HCT116 (cell line): ENCODE measurements around the gene PLEKHA5. TPM values are rescaled to one million over a fixed set of nuclear protein-coding genes. Genes with fewer than 3 reads are reported as not detected.

Experiments
- ATAC-seq: fragments of 200-7000 bp; cut with Tn5 transposase; 2 replicates; pipeline ENCODE4 v1.9.1; 2020; ENCODE audit warnings: mild to moderate bottlenecking, moderate library complexity
- BruUV-seq: library from RNA; stranded (reverse); fragments of 400-500 nt; replicated peaks from 2 replicates; lab custom pipeline; 2021; lab: Mats Ljungman, UMichigan
- CTCF ChIA-PET: fragments of 300-600 bp; sonication (Branson Sonifier 250); formaldehyde crosslinking; loops from one replicate; lab custom pipeline; 2021; ENCODE audit warnings: antibody characterized with exemption; lab: Charles Lee
- POLR2A ChIA-PET: fragments of 300-600, 350-600 bp; sonication (Branson Sonifier 250); formaldehyde crosslinking; loops from one replicate; lab custom pipeline; 2021; ENCODE audit warnings: antibody characterized with exemption; lab: Charles Lee
- RAD21 ChIA-PET, 2 experiments: fragments of 300-600 bp; sonication (Branson Sonifier 250); formaldehyde crosslinking; loops; one replicate each; lab custom pipeline; 2023; ENCODE audit warnings: low total read pairs in 2 of 2; ENCODE audit not compliant: uncharacterized antibody in 2 of 2, unreplicated experiment in 2 of 2, low non-redundant PET in 1 of 2; lab: Charles Lee
- DNase-seq: peaks from one replicate; pipeline ENCODE4 v3.0.0-alpha.2; 2010; ENCODE audit warnings: low read depth, low spot score
- H2AFZ ChIP-seq: fragments of 200-600 bp; shearing (Covaris generic), sonication (generic); 2 replicates; pipeline ENCODE4 v1.6.1; 2017; ENCODE audit warnings: low read depth, mixed run types, mixed read lengths, antibody characterized with exemption, low read length; ENCODE audit not compliant: poor library complexity, severe bottlenecking
- H3K27ac ChIP-seq: 2 replicates; pipeline ENCODE4 v1.5.1; 2012; ENCODE audit warnings: low read depth, low read length
- H3K27me3 ChIP-seq: fragments of 200-600 bp; sonication (generic); 2 replicates; pipeline ENCODE4 v1.6.1; 2016; ENCODE audit warnings: mixed run types, low read length, mixed read lengths; ENCODE audit not compliant: insufficient read depth
- H3K36me3 ChIP-seq, 2 experiments: fragments of 200-500 bp in 1 of 2; fragments of 200-600 bp in 1 of 2; sonication (Bioruptor generic) in 1 of 2; sonication (generic) in 1 of 2; 2 replicates each; pipeline versions ENCODE4 v1.5.1 to v1.6.1; 2014 to 2016; ENCODE audit warnings: low read length in 2 of 2, inconsistent platforms in 1 of 2, mixed read lengths in 1 of 2, mixed run types in 1 of 2; ENCODE audit not compliant: insufficient read depth in 2 of 2, control insufficient read depth in 1 of 2
- H3K4me1 ChIP-seq, 2 experiments: fragments of 200-600 bp in 1 of 2; sonication (generic) in 1 of 2; 2 replicates each; pipeline versions ENCODE4 v1.5.1 to v1.6.1; 2012 to 2017; ENCODE audit warnings: low read length in 2 of 2, inconsistent platforms in 1 of 2, mild to moderate bottlenecking in 1 of 2, mixed read lengths in 1 of 2, mixed run types in 1 of 2, moderate library complexity in 1 of 2; ENCODE audit not compliant: insufficient read depth in 2 of 2, control insufficient read depth in 1 of 2
- H3K4me2 ChIP-seq: fragments of 200-600 bp; sonication (generic); 2 replicates; pipeline ENCODE4 v1.6.1; 2017; ENCODE audit warnings: mixed run types, low read length, mixed read lengths
- H3K4me3 ChIP-seq, 2 experiments: fragments of 200-600 bp in 1 of 2; sonication (generic) in 1 of 2; replicated peaks in 1 of 2; 2 replicates each; pipeline ENCODE4 v1.5.1; 2011 to 2016; ENCODE audit warnings: low read length in 2 of 2, control low read depth in 1 of 2, low read depth in 1 of 2, mild to moderate bottlenecking in 1 of 2, mixed read lengths in 1 of 2, mixed run types in 1 of 2
- H3K79me2 ChIP-seq: fragments of 200-600 bp; sonication (generic); 2 replicates; pipeline ENCODE4 v1.6.1; 2017; ENCODE audit warnings: mild to moderate bottlenecking, mixed run types, low read length, moderate library complexity, mixed read lengths; ENCODE audit not compliant: insufficient read depth
- H3K9ac ChIP-seq: fragments of 200-600 bp; sonication (generic); 2 replicates; pipeline ENCODE4 v1.6.1; 2016; ENCODE audit warnings: low read length, mixed read lengths
- H3K9me2 ChIP-seq: fragments of 200-600 bp; sonication (generic), shearing (Covaris generic); 2 replicates; pipeline ENCODE4 v1.6.1; 2017; ENCODE audit warnings: mixed run types, mild to moderate bottlenecking, moderate library complexity; ENCODE audit not compliant: insufficient read depth
- H3K9me3 ChIP-seq, 2 experiments: fragments of 200-500 bp in 1 of 2; fragments of 200-600 bp in 1 of 2; sonication (Bioruptor generic) in 1 of 2; sonication (generic) in 1 of 2; 2 replicates each; pipeline ENCODE4 v1.6.1; 2014 to 2017; ENCODE audit warnings: low read length in 2 of 2, mixed read lengths in 2 of 2, inconsistent platforms in 1 of 2, low read depth in 1 of 2, mild to moderate bottlenecking in 1 of 2, mixed run types in 1 of 2, moderate library complexity in 1 of 2; ENCODE audit not compliant: control insufficient read depth in 1 of 2, insufficient read depth in 1 of 2
- H4K20me1 ChIP-seq: fragments of 200-600 bp; sonication (generic), shearing (Covaris generic); 2 replicates; pipeline ENCODE4 v1.6.1; 2017; ENCODE audit warnings: mixed run types, mild to moderate bottlenecking, moderate library complexity; ENCODE audit not compliant: insufficient read depth
- ATF3 ChIP-seq: IDR thresholded peaks from 2 replicates; pipeline ENCODE4 v1.6.1; 2012
- CTCF ChIP-seq, 3 experiments: fragments of 200-600 bp in 1 of 3; sonication (generic) in 1 of 3; IDR thresholded peaks in 2 of 3; conservative IDR thresholded peaks in 1 of 3; 2 replicates each; pipeline ENCODE4 v1.5.1; 2012 to 2017; ENCODE audit warnings: low read depth in 2 of 3, low read length in 2 of 3, antibody characterized with exemption in 1 of 3, borderline replicate concordance in 1 of 3, control low read depth in 1 of 3, mild to moderate bottlenecking in 1 of 3, mixed read lengths in 1 of 3, mixed run types in 1 of 3, moderate library complexity in 1 of 3; ENCODE audit not compliant: insufficient read depth in 1 of 3
- EZH2phosphoT487 ChIP-seq: fragments of 200-600 bp; IDR thresholded peaks from 2 replicates; pipeline ENCODE4 v1.6.1; 2018; ENCODE audit warnings: antibody characterized with exemption, borderline replicate concordance
- FOSL1 ChIP-seq: IDR thresholded peaks from 2 replicates; pipeline ENCODE4 v1.6.1; 2012; ENCODE audit warnings: low read depth
- MAX ChIP-seq: IDR thresholded peaks from 2 replicates; pipeline ENCODE4 v1.6.1; 2012
- POLR2AphosphoS5 ChIP-seq: IDR thresholded peaks from 2 replicates; pipeline ENCODE4 v1.6.1; 2011; ENCODE audit warnings: mild to moderate bottlenecking, low read depth, low read length, moderate library complexity
- RAD21 ChIP-seq: IDR thresholded peaks from 2 replicates; pipeline ENCODE4 v1.6.1; 2012; ENCODE audit warnings: low read depth, mild to moderate bottlenecking
- SIN3A ChIP-seq: IDR thresholded peaks from 2 replicates; pipeline ENCODE4 v1.6.1; 2012; ENCODE audit warnings: low read depth
- SRF ChIP-seq: IDR thresholded peaks from 2 replicates; pipeline ENCODE4 v1.6.1; 2012; ENCODE audit warnings: low read depth
- ZBTB33 ChIP-seq: IDR thresholded peaks from 2 replicates; pipeline ENCODE4 v1.6.1; 2011; ENCODE audit warnings: mild to moderate bottlenecking, low read length, moderate library complexity; ENCODE audit not compliant: insufficient replicate concordance; ENCODE audit errors: extremely low read depth
- ZNF274 ChIP-seq: fragments of 200-500 bp; sonication (Bioruptor generic); IDR thresholded peaks from 2 replicates; pipeline ENCODE4 v1.6.1; 2014; ENCODE audit warnings: mild to moderate bottlenecking, low read depth, low read length, inconsistent platforms
- intact Hi-C: fragments of 100-400 bp; cut with micrococcal nuclease; formaldehyde crosslinking; loops from 2 replicates; pipeline ENCODE4 v1.10.0; 2022
- total RNA-seq: library from RNA; stranded (reverse); gene quantifications from one replicate; pipeline ENCODE4 v1.2.1, GENCODE V29; 2021; ENCODE audit not compliant: unreplicated experiment

The PLEKHA5 gene
- total RNA-seq, 1 experiment from 2014 or later, result 18.9 TPM

- H3K9me2 ChIP-seq, result no peaks in the 10 kb centered on the region
- H3K9ac ChIP-seq, result no peak overlapping the region
- no peaks in the 10 kb centered on the region for H3K27me3 ChIP-seq
- H3K4me3 ChIP-seq, result no peak overlapping the region
- H3K36me3 ChIP-seq, result no peaks in the 10 kb centered on the region
- H3K4me1 ChIP-seq, result no peaks in the 10 kb centered on the region
- no peak overlapping the region for H3K27ac ChIP-seq
- ATAC-seq, result no peak
- BruUV-seq, result no TSS peak
- CTCF ChIA-PET, result interaction anchor here (1.0 to 1.1 kb wide), 2 partner anchors 20 to 36 kb away, joined by 3 read pairs; no protein-coding TSS in a partner anchor
- RAD21 ChIA-PET, result interaction anchor here in 1 of 2 experiments (0.7 kb wide), 1 partner anchor 340 kb away, joined by 3 read pairs; no protein-coding TSS in a partner anchor
- intact Hi-C loops, result no loop called here
- H3K9me3 ChIP-seq, result no peaks in the 10 kb centered on the region
- no peaks in the 10 kb centered on the region for H4K20me1 ChIP-seq
- H3K79me2 ChIP-seq, result peaks cover 21% of the 10 kb centered on the region
- POLR2A ChIA-PET, result no interaction called here
- no peak overlapping the region for H3K4me2 ChIP-seq
- TF ChIP-seq MAX (no peak), ZNF274 (no peak), ATF3 (no peak), POLR2AphosphoS5 (no peak), SIN3A (no peak), RAD21 (no peak), FOSL1 (no peak)
- no peak overlapping the region for H2AFZ ChIP-seq
- DNase-seq, result no peak
Measured at GRCh38 chr12:19222558-19222957, 93.0 kb downstream of the PLEKHA5 start.

GRCh38 chr12:19223018-19223417 lies 93.5 kb downstream of the PLEKHA5 start:
- Histone ChIP-seq H4K20me1 (no peaks in the 10 kb centered on the region), H3K9ac (no peak overlapping the region), H3K27ac (no peak overlapping the region), H3K36me3 (no peaks in the 10 kb centered on the region), H3K4me1 (no peaks in the 10 kb centered on the region), H3K79me2 (peaks cover 21% of the 10 kb centered on the region), H3K4me2 (no peak overlapping the region), H3K27me3 (no peaks in the 10 kb centered on the region), H3K9me2 (no peaks in the 10 kb centered on the region), H3K4me3 (no peak overlapping the region), H2AFZ (no peak overlapping the region), H3K9me3 (no peaks in the 10 kb centered on the region)
- peak; percentile 72; the same call in 1 of the 2 replicates for ATAC-seq
- peak; percentile 6 to 56 (median 24); a peak in 4 of 6 replicates for TF ChIP-seq CTCF (IDR thresholded peaks at IDR 0.05 in 2 of 3, conservative IDR thresholded peaks at IDR 0.05 in 1 of 3; ENCODE audit: borderline replicate concordance in 1 of 3, insufficient read depth in 1 of 3, low read depth in 2 of 3, low read length in 2 of 3)
- TF ChIP-seq ZBTB33, result no peak
- TF ChIP-seq EZH2phosphoT487, result no peak
- no peak for TF ChIP-seq SIN3A
- TF ChIP-seq SRF, result no peak
- TF ChIP-seq RAD21, result peak; percentile 30; the same call in 1 of the 2 replicates
- no peak for TF ChIP-seq ATF3
- ChIA-PET POLR2A (no interaction called here), RAD21 (interaction anchor here (0.7 kb wide), 2 partner anchors 24 to 340 kb away, joined by 3 read pairs; no protein-coding TSS in a partner anchor), CTCF (interaction anchor here (1.0 to 1.1 kb wide), 2 partner anchors 20 to 37 kb away, joined by 3 read pairs; no protein-coding TSS in a partner anchor)
- peak; percentile 1 for DNase-seq
- intact Hi-C loops, result no loop called here
- BruUV-seq, result no TSS peak
